ENCODE results near the gene ARID3A.

Gene ARID3A

DNA sequence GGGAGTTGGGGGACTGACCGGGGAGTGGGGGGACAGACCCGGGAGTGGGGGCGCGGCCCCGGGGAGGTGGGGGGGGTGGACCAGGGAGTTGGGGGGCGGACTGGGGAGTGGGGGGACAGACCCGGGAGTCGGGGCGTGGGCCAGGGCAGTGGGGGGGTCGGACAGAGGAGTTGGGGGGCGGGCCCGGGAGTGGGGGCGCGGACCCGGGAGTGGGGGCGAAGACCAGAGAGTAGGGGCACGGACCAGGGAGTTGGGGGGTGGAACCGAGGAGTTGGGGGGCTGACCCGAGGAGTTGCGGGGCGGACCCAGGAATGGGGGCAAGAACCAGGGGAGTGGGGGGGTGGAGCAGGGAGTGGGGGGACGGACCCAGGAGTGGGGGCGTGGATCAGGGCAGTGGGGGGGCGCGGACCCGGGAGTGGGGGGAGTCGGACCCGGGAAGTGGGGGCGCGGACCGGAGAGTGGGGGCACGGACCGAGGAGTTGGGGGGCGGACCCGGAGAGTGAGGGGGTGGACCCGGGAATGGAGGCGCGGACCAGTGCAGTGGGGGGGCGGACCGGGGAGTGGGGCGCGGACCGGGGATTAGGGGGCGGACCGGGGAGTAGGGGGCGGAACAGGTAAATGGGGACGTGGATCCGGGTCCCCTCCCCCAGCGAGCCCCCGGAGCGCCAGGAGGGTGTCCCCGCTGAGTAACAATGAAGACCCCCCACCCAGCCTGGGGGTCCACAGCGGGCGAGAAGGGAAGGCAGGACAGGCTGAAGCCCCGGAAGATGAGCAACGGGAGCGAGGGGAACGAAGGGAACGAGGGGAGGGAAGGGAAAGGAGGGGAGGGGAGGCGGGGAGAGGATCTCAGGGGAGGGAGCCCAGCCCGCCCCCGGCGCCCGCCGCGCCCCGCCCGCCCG, 13.4 kb upstream of the ARID3A start:
- DNase-seq: no peak

DNA sequence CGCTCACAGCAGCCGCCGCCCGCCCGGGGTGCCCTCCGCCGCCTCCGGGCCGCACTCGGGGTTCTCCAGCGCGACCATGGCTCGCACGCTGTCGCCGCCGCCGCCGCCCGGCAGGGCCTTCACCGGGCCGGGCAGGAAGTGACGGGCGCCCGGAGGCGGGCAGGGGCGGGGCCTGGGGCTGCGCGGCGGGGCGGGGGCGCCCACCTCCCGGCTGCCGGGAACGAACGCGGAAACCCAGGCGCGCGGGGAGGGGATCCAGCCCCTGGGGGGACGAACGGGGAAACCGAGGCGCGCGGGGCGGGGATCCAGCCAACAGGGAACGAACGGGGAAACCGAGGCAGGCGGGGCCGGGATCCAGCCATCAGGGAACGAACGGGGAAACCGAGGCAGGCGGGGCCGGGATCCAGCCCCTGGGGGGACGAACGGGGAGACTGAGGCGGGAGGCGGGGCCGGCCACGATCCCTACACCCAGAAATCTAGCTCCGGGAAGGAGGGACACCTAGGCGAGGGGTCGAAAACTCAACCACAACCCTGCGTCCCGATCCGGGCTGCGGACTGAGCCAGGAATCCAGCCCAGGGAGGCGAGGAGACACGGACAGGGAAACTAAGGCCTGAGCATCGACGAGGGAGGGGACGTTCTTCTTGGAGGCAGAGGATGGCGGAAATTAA, 12.6 kb upstream of the ARID3A start, which contains the start of gene R3HDM4:
R3HDM4 (minus strand) TSS at position 140 of the 669 bp plus-strand sequence; CDS start at position 78, 62 bp downstream.
- peak; percentile 20 for DNase-seq

DNA sequence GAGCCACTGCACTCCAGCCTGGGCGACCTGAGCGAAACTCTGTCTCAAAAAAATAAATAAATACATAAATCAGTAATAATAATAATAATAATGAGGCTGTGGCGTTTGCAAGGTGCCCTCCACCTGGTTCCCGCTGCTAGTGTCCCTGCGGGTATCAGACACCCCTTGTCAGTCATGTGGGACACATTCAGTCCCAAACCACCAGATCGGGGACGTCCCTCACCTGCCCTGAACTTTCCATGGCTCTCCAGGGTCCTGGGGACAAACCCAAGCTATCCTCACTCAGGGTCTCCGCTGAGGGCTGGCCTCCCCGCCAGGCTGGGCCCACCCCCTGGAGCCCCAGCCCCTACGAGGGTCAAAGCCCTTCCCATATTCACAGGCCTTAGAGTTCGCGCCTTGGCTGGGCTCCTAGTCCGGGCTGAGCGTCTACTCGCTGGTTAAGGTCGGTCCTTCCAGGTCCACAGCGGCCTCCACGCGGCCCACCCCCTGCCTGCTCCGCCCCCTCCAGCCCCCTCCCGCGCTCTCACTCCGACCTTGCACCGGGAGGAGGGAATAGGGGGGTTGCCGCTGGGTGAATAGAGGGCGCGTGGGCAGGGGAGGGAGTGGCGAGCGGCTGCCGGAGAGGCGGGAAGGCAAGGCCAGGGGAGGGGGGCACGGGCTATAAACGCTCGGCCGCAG, 9.1 kb upstream of the ARID3A start:
- DNase-seq: no peak

DNA sequence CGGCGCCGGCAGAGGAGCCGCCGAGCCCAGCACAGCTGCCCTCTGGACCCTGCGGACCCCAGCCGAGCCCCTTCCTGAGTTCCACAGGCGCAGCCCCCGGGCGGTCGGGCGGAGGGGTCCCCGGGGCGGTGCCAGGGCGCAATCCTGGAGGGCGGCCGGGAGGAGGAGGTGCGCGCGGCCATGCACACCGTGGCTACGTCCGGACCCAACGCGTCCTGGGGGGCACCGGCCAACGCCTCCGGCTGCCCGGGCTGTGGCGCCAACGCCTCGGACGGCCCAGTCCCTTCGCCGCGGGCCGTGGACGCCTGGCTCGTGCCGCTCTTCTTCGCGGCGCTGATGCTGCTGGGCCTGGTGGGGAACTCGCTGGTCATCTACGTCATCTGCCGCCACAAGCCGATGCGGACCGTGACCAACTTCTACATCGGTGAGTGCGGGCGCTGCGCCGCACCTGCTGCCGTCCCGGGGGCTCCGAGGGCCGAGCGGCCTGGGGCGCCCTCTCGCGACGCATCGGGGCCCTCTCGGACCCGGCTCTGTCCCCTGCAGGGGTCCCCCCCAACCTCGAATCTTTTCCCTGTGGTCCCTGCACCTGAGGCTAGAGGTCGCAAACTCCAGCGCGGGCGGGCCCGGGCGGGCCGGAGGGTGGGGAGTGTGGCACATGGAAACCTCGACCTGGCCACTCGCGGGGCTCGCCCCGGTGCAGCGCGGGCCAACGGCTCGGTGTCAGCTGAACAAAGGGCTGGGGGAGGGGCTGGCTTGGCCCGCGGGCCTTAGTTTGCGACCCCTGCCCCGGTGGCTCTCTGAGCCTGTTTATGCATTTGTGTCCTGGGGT, 8.3 kb upstream of the ARID3A start, which contains the start of gene KISS1R:
KISS1R (plus strand) TSS at position 11 of the 829 bp plus-strand sequence; CDS start at position 181, 170 bp downstream.
- DNase-seq: no peak

DNA sequence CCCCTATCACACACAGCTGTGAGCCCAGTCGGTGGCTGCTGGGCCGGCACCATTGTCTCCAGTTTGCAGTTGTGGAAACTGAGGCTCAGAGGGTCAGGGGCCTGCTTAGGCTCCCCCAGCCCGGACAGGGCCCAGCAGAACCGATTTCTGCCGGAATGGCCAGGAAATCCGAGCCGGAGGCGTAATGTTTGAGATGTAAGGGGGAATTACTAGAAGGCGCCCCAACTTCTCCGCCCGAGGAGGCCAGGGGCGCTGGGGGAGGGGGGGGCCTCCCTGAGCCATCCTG, 7.7 kb upstream of the ARID3A start:
- no peak for DNase-seq

DNA sequence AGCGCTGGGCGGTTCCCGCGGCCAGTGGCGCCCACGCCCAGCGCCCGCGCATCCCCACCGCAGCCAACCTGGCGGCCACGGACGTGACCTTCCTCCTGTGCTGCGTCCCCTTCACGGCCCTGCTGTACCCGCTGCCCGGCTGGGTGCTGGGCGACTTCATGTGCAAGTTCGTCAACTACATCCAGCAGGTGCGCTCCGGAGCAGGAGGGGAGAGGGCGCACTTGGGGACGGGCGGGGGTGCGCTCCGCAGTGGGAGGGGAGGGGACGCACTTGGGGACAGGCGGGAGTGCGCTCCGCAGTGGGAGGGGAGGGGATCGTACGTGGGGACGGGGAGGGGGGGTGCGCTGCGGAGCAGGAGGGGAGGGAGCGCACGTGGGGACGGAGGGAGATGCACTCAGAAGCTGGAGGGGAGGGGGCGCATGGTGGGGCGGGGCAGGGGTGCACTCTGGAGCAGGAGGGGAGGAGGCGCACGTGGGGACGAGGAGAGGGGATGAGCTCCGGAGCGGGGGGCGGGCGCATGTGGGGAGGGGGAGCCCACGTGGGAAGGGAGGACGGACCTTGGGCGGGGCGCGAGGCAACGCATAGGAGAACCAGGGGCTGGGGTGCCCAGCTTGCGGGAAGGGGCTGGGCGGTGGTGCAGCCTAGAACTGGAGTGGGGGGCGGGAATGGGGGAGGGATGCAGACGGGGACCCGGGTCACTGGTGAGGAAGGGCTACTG, 7.2 kb upstream of the ARID3A start:
- no peak for DNase-seq

DNA sequence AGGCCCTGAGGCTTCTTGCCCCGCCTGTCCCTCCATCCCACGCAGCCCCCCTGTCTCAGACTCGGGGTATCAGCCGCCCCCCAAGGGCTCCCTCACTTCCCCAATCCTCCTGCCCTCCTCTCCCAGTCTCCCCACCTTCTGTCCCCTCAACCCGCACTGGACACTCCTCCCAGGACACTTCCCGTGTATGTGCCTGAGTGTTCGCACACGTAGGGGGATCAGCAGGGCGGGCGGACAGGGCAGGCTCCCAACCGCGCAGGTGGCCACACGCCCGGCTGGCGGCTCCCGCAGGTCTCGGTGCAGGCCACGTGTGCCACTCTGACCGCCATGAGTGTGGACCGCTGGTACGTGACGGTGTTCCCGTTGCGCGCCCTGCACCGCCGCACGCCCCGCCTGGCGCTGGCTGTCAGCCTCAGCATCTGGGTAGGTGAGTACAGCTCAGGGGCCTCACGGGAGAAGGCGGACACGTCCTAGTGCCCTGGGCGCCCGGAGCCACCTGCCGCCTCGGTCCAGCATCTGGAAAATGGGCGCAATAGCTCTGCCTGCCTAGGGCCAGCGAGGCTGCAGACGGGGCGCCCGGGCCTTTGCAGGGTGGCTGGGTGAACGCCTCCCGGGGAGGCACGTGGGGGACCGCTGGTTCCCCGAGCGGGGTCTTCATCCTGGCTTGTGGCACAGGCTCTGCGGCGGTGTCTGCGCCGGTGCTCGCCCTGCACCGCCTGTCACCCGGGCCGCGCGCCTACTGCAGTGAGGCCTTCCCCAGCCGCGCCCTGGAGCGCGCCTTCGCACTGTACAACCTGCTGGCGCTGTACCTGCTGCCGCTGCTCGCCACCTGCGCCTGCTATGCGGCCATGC, 6.4 kb upstream of the ARID3A start:
- DNase-seq: no peak

DNA sequence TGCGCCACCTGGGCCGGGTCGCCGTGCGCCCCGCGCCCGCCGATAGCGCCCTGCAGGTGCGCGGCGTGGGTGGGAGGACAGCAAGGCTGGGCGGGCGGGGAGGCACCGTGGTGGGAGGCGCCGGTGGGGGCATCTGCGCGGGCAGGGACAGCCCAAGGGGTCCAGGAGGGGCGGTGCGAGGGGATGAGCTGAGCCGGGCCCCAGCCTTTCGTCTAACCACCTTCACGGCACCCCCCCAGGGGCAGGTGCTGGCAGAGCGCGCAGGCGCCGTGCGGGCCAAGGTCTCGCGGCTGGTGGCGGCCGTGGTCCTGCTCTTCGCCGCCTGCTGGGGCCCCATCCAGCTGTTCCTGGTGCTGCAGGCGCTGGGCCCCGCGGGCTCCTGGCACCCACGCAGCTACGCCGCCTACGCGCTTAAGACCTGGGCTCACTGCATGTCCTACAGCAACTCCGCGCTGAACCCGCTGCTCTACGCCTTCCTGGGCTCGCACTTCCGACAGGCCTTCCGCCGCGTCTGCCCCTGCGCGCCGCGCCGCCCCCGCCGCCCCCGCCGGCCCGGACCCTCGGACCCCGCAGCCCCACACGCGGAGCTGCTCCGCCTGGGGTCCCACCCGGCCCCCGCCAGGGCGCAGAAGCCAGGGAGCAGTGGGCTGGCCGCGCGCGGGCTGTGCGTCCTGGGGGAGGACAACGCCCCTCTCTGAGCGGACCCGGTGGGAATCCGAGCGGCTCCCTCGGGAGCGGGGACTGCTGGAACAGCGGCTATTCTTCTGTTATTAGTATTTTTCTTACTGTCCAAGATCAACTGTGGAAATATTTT, 5.6 kb upstream of the ARID3A start:
- DNase-seq: no peak

DNA sequence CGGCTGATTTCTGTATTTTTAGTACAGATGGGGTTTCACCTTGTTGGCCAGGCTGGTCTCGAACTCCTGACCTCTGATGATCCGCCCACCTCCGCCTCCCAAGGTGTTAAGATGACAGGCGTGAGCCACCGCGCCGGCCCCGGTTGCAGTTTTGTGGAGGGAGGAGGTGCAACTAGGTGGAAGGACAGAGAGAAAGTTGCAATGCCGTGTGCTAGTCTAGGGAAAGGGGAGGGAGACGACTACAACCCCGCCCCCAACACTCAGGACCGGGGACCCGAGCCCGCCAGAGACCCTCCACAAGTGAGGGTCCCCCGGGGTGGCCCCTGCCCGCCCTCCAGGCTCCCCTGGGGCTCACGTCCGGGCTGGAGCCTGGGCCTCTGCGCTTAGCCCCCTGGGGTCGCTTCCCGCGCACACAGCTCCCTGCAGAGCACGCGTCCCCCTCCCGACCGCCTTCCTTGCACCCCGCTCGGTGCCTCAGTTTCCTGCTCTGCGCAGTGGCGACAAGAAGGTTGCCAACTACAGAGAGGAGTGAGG, 1.2 kb upstream of the ARID3A start:
- DNase-seq: no peak

DNA sequence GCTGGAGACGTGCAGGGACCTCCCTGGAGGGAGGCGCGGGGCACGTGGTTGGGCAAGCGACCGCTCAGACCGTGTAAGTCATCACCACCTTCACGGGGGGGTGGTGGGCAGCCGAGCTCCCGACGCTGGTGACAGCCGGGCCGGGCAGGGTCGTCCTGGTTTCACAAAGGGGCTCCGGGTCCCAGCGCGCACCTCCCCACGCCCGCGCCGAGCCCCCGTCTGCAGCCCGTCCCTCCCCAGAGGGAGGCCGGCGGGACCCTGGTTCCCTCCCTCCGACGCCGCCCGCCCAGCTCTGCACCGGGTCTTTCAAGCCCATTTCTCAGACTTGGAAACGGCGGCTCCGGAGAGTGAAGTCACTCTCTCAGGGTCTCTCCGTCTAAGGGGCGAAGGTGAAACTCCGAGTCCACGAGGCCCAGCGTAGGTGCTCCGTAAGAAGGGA, 729 bp upstream of the ARID3A start:
- DNase-seq: no peak

DNA sequence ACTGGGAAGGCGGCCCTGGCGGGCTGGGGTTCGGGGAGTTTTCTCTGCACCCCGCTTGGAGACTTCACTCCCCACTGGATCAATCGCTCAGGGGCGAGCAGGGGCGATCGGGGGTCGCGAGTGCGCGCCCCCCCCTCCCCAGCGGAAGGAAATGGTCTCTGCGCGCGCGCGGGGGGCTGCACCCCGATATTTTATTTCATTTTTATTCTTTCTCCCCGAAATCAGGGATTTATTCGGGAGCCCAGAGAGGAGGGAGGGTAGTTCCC, 421 bp downstream of the ARID3A start:
- DNase-seq: no peak

DNA sequence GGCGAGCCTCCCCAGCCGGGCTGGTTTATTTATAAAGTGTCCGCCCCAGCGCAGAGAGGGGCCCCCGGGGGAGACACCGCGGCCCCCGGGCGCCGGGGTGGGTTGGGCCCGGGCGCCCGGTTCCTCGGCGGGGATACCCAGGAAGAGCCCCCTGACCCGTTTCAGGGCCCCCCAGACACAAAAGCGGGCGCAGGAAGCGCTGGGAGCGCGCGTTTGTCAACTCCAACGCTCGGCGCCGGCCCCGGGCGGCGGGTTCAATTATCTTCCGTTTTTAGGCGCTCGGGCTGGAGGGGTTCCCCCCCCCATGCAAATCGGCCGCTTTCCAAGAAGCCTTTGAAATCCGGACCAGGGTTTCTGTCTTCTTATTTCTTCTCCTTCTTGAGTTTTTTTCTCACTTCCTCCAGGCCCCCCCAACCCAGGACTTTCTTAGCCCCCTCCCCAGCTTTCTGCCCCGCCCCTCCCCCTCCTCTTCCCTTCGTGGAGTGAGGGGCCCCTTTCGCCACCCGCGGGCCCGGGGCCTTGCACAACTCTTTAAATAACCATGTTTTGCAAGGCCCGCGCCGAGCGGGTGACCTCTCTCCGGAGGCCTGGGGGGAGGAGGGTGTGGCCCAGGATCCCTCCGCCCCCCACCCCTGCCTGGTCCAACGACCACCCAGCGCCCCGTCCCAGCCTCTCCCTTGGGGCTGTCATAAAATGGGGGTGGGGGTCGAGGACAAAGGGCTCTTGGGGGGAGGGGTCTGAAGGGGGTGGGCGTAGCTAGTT, 935 bp downstream of the ARID3A start:
- no peak for DNase-seq

DNA sequence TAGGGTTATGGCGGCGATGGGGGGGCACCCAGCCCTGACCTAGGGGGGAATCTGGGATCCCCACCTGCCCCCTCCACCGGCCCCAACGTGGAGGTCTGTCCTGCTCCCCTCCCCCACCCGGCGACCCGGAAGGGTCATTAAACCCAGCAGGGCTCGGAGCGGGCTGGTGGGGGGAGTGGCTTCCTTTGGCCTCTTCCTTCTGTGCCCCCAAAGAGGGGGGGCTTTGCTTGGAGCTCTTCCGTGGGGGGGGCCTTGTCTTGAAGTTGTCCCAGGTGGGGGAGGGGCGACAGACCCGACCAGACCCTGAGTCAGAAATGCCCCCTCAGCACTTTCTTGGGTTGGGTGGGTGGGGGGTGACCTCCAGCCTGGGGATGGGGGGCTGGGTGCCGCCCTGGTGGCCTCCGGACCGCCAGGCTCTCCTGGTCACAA, 1.5 kb downstream of the ARID3A start:
- no peak for DNase-seq

DNA sequence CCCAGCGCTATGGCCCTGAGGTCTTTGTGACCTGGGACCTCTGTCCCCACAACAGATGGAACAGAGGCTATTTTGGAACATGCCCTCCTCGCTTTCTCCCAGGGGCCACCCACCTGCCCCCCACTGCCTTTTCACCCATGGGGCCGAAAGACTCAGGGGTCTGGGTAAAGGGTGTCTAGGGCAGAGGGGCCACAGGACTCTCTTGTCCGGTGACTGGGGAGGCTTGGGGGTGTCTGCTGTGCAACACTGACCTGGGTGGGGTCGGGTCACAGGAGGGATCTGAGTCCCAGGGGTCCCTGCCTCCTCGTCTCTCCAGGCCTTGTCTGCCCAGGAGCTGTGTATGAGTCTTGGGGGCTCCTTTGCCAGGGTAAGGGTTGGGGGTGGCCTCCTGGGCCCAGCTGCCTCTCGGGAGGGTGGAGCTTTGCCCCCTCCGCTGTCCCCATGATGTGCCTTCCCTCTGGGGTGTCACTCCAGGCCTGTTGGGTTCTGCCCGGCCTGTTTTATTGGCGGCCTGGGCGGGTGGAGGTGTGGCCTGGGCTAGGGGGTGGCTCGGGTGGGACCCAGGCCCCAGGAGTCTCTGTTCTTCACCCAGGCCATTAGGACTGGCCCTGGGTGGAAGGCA, 2.1 kb downstream of the ARID3A start:
- DNase-seq: no peak

DNA sequence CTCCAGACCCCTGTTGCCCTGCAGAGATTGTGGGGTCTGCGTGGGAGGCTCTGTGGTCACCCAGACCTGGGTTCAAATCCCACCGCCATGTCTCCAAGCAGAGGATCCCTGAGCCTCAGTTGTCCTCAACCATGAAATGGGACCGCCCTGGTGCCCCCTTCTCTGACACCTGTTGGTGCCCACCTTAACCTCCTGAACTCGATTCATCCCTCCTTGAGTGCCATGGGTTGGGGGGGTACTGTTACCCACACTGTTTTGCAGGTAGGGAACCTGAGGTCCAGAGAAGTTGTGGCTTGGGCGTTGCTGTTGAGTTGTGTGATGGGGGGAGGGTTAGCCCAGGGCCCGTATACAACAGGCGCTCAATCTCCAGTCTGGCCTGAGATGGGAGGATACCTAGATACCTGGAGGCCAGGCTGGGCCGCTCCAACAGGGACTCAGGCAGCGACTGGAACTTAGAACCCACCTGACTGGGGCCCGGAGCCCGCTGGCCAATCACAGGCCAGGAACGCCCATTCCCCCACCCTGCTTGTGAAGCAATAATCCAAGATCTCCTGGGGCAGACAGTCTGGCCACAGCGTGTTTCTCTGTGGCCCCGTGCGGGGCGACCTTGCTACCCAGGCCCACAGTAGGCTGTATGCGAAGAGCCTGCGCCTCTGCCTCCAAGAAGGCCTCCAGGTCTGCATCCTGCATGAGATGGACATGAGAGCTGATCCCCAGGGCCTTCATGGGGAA, 2.8 kb downstream of the ARID3A start:
- DNase-seq: no peak

DNA sequence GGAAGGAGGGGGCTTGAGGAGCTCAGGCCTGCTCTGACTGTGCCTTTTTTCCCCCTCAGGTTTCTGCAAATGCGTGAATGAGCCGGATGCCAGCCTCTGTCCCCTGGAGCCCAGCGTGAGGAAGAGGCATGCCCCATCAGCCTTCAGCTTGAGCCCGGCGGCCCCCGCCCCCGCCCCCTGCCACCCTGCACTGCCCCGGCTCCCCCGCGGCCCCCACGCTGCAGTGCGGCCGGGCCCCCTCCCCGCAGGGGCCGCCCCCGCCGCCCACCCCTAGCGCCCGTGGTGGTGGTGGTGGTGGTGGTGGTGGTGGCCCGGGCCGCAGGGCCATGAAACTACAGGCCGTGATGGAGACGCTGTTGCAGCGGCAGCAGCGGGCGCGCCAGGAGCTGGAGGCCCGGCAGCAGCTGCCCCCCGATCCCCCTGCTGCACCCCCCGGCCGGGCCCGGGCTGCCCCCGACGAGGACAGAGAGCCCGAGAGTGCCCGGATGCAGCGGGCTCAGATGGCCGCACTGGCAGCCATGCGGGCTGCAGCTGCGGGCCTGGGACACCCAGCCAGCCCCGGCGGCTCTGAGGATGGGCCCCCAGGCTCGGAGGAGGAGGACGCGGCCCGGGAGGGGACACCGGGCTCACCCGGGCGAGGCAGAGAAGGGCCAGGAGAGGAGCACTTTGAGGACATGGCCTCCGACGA, 3.5 kb downstream of the ARID3A start:
- DNase-seq: no peak

DNA sequence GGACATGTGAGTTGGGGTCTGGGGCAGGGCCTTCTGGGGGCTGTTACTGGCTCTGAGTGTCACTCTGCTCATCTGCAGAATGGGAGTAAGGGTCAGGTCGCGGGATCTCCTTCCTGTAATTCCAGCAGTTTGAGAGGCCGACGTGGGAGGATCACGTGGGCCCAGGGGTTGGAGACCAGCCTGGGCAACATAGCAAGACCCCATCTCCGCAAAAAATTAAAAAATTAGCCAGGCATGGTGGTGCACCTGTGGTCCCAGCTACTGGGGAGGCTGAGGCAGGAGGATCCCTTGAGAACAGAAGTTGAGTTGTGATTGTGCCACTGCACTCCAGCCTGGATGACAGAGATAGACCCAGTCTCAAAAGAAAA, 4.0 kb downstream of the ARID3A start:
- no peak for DNase-seq
